Fibroblast of lung (primary cell): ENCODE measurements around the gene KDM4D. TPM values are rescaled to one million over a fixed set of nuclear protein-coding genes. Genes with fewer than 3 reads are reported as not detected.
A peak's percentile ranks its signal among the peaks of the same experiment; 100 is the strongest.

Experiments
- DNase-seq, 2 donors: peaks; one replicate each; pipeline versions ENCODE4 v3.0.0 to v3.0.0-alpha.2; 2010; ENCODE audit warnings: low read depth in 2 of 2
- H2AFZ ChIP-seq: 2 replicates; pipeline ENCODE4 v1.5.1; 2012; ENCODE audit warnings: low read length, control low read depth, inconsistent platforms
- H3K27ac ChIP-seq: 2 replicates; pipeline ENCODE4 v1.5.1; 2011; ENCODE audit warnings: low read length, control low read depth; ENCODE audit not compliant: insufficient read depth
- H3K27me3 ChIP-seq: 2 replicates; pipeline ENCODE4 v1.5.1; 2011; ENCODE audit warnings: mild to moderate bottlenecking, low read length; ENCODE audit not compliant: control insufficient read depth, insufficient read depth
- H3K36me3 ChIP-seq: 2 replicates; pipeline ENCODE4 v1.5.1; 2011; ENCODE audit warnings: low read length; ENCODE audit not compliant: control insufficient read depth, insufficient read depth
- H3K4me1 ChIP-seq: 2 replicates; pipeline ENCODE4 v1.5.1; 2011; ENCODE audit warnings: low read length; ENCODE audit not compliant: control insufficient read depth, insufficient read depth; ENCODE audit errors: extremely low read depth
- H3K4me2 ChIP-seq: 2 replicates; pipeline ENCODE4 v1.5.1; 2011; ENCODE audit warnings: low read length, control low read depth; ENCODE audit not compliant: insufficient read depth; ENCODE audit errors: extremely low read depth
- H3K4me3 ChIP-seq, 4 experiments: fragments of 200-600 bp in 1 of 4; sonication (generic) in 1 of 4; replicated peaks in 1 of 4; 2 replicates each; pipeline ENCODE4 v1.5.1; 2011 to 2016; ENCODE audit warnings: low read length in 4 of 4, low read depth in 3 of 4, mild to moderate bottlenecking in 3 of 4, control low read depth in 2 of 4, inconsistent platforms in 1 of 4, mixed read lengths in 1 of 4; ENCODE audit not compliant: insufficient read depth in 1 of 4; ENCODE audit errors: control extremely low read depth in 1 of 4
- H3K79me2 ChIP-seq: 2 replicates; pipeline ENCODE4 v1.5.1; 2012; ENCODE audit warnings: mild to moderate bottlenecking, low read length, inconsistent platforms; ENCODE audit not compliant: control insufficient read depth, insufficient read depth
- H3K9ac ChIP-seq: 2 replicates; pipeline ENCODE4 v1.5.1; 2011; ENCODE audit warnings: mild to moderate bottlenecking, low read length, control low read depth; ENCODE audit not compliant: insufficient read depth
- H3K9me3 ChIP-seq: 2 replicates; pipeline ENCODE4 v1.5.1; 2012; ENCODE audit warnings: low read depth, low read length; ENCODE audit not compliant: control insufficient read depth, insufficient read depth
- H4K20me1 ChIP-seq: 2 replicates; pipeline ENCODE4 v1.5.1; 2011; ENCODE audit warnings: low read length; ENCODE audit not compliant: control insufficient read depth, insufficient read depth; ENCODE audit errors: extremely low read depth
- EZH2 ChIP-seq: IDR thresholded peaks from 2 replicates; pipeline ENCODE4 v1.5.1; 2012; ENCODE audit warnings: low read length, control low read depth, mild to moderate bottlenecking; ENCODE audit errors: missing control alignments
- polyA plus RNA-seq, 2 donors: library from polyadenylated mRNA; depleted of rRNA in 1 of 2; stranded (reverse) in 1 of 2; unstranded in 1 of 2; fragments of >200 nt; gene quantifications; 2 replicates each; pipeline ENCODE4 v1.2.1, GENCODE V29; 2011 to 2012; ENCODE audit warnings: missing spikeins in 1 of 2
- total RNA-seq: library from RNA; depleted of rRNA; stranded (reverse); fragments of >200 nt; gene quantifications from 2 replicates; pipeline ENCODE4 v1.2.1, GENCODE V29; 2014
- TF ChIP-seq, protein P1 (sequence below), 2 donors: IDR thresholded peaks in 1 of 2; conservative IDR thresholded peaks in 1 of 2; 1 replicate in 1 of 2; 2 replicates in 1 of 2; pipeline ENCODE4 v1.5.1; 2011 to 2012; ENCODE audit warnings: low read length in 2 of 2, control low read depth in 1 of 2, inconsistent platforms in 1 of 2, low read depth in 1 of 2, mild to moderate bottlenecking in 1 of 2

The KDM4D gene
- total and polyA plus RNA-seq, 2 donors (not counting 1 experiment from before 2014, with no cell fraction given), result 0.50 to 0.94 TPM

DNA sequence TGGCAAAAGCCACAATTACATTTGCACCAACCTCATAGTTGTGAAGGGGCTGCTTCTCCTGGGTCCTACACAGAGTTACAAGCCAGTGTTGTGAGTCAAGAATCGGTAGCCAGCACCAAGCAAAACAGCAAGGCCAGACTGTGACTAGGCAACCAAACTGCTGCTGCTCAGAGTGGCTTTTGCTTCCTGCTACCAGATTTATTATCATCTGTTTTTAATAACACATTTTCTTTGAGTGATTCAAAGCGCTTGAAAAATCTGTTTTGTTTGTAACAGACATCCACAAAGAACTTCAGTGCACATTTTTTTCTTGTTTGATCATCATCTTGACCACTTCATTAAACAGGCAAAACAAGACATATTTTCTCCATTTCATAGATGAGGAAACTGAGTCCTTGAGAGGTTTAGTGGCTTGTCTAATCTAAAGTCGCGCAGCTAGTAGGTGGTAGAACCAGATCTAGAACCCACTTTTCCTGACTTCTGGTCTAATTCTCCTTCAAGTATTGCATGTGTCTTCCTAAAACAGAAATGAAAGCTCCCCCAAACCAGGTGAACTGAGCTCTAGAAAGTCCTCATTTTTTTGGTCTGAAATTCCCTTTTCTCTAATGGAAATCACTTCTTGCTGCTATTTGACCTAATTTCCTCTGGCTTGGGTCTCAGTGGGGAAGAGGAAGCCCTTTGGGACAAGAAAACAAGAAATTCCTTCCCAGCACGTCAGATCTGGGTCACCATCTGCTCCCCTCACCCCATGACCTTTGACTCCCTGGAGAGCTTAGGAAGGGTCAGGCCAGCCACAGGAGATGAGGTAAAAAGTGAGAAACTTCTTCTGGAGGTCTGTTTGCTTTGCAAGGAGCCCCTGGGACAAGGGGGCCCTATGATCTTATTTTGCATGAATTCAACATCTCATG lies 40.0 kb upstream of the KDM4D start:
- DNase-seq, result peak; percentile 92 to 98
- Histone ChIP-seq H3K79me2 (no peaks in the 10 kb centered on the region), H3K4me1 (peaks cover 18% of the 10 kb centered on the region), H2AFZ (no peak overlapping the region), H3K27ac (peak overlapping the region; percentile 73), H3K27me3 (no peaks in the 10 kb centered on the region), H3K4me3 (no peak overlapping the region), H3K36me3 (no peaks in the 10 kb centered on the region), H3K4me2 (peak overlapping the region; percentile 15), H3K9ac (peak overlapping the region; percentile 1), H3K9me3 (no peaks in the 10 kb centered on the region), H4K20me1 (no peaks in the 10 kb centered on the region)
- TF ChIP-seq EZH2, result no peak
- TF ChIP-seq, protein P1, sequence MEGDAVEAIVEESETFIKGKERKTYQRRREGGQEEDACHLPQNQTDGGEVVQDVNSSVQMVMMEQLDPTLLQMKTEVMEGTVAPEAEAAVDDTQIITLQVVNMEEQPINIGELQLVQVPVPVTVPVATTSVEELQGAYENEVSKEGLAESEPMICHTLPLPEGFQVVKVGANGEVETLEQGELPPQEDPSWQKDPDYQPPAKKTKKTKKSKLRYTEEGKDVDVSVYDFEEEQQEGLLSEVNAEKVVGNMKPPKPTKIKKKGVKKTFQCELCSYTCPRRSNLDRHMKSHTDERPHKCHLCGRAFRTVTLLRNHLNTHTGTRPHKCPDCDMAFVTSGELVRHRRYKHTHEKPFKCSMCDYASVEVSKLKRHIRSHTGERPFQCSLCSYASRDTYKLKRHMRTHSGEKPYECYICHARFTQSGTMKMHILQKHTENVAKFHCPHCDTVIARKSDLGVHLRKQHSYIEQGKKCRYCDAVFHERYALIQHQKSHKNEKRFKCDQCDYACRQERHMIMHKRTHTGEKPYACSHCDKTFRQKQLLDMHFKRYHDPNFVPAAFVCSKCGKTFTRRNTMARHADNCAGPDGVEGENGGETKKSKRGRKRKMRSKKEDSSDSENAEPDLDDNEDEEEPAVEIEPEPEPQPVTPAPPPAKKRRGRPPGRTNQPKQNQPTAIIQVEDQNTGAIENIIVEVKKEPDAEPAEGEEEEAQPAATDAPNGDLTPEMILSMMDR (conservative IDR thresholded peaks at IDR 0.05 in 1 of 2, IDR thresholded peaks at IDR 0.05 in 1 of 2; ENCODE audit: low read depth in 1 of 2, low read length in 2 of 2), result no peak

DNA sequence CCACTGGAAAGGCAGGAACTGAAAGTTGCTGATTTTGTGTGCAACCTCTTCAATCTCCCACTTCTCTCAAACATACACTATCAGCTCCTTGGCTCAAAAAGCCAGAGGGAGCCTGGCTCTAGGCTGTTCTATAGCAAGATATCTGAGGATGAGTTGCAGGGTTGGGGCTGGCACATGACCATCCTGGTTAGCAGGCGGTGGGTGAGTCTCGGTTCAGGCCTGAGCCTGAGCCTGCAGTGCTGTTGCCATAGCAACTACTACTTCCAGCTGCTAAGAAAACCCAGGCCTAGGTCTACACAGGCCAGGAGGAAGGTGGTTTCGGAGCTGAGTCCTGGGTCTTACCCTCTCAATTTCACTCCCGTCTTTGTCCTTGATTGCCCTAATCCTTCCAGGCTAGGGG lies 39.1 kb upstream of the KDM4D start:
- Histone ChIP-seq H3K79me2 (no peaks in the 10 kb centered on the region), H2AFZ (no peak overlapping the region), H3K27me3 (no peaks in the 10 kb centered on the region), H3K4me1 (peaks cover 21% of the 10 kb centered on the region), H3K4me2 (no peak overlapping the region), H3K36me3 (no peaks in the 10 kb centered on the region), H4K20me1 (no peaks in the 10 kb centered on the region), H3K27ac (peak overlapping the region; percentile 73), H3K9me3 (no peaks in the 10 kb centered on the region), H3K9ac (peak overlapping the region; percentile 48), H3K4me3 (no peak overlapping the region)
- TF ChIP-seq, protein P1 (conservative IDR thresholded peaks at IDR 0.05 in 1 of 2, IDR thresholded peaks at IDR 0.05 in 1 of 2; ENCODE audit: low read depth in 1 of 2, low read length in 2 of 2), result no peak
- TF ChIP-seq EZH2, result no peak
- peak; percentile 54 to 68 for DNase-seq

DNA sequence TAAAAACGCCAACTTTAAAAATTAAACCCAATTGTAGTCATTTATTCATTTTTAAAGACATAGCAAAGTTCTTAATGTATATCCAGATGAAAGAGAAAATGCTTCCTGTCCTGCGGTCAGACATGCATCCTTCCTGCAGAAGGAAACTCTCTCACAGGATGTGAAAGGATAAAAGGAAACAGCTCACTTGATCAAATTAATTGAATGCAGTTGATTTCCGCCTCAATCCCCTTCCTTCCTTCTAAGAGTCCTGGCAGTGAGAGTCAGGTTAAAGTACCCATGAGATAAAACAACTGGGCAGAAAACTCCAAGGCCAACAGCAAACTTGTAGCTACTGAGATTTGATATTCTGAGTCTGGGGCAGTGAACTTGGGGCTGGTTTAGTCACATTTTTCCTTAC lies 38.7 kb upstream of the KDM4D start:
- Histone ChIP-seq H2AFZ (no peak overlapping the region), H3K9me3 (no peaks in the 10 kb centered on the region), H3K36me3 (no peaks in the 10 kb centered on the region), H3K27me3 (no peaks in the 10 kb centered on the region), H3K27ac (peak overlapping the region; percentile 73), H3K4me1 (peaks cover 21% of the 10 kb centered on the region), H4K20me1 (no peaks in the 10 kb centered on the region), H3K79me2 (no peaks in the 10 kb centered on the region), H3K9ac (peak overlapping the region; percentile 48), H3K4me3 (no peak overlapping the region), H3K4me2 (no peak overlapping the region)
- no peak for TF ChIP-seq EZH2
- TF ChIP-seq, protein P1 (conservative IDR thresholded peaks at IDR 0.05 in 1 of 2, IDR thresholded peaks at IDR 0.05 in 1 of 2; ENCODE audit: low read depth in 1 of 2, low read length in 2 of 2), result no peak
- DNase-seq, result no peak
